ENCODE results near the gene PNPLA5.

Gene PNPLA5

GRCh38 chr22:43888740-43889139, 3.1 kb downstream of the PNPLA5 start:
- Histone ChIP-seq H3K27ac (ENCODE audit: low read depth, low read length, severe bottlenecking) (no peak overlapping the region), H3K4me3 (ENCODE audit: extremely low read depth, insufficient read depth, low read length, poor library complexity, severe bottlenecking) (no peak overlapping the region), H3K4me1 (ENCODE audit: control insufficient read depth, insufficient read depth, low read length, poor library complexity, severe bottlenecking) (peaks cover 7% of the 10 kb centered on the region), H3K9me3 (ENCODE audit: control insufficient read depth, low read length) (no peaks in the 10 kb centered on the region), H3K36me3 (ENCODE audit: control insufficient read depth, insufficient read depth, low read length) (no peaks in the 10 kb centered on the region)
- 83 to 100% methylated on average over 3 of the region's 4 CpGs for WGBS, 2 experiments (ENCODE audit: insufficient coverage in 2 of 2)

- WGBS, 2 experiments (ENCODE audit: insufficient coverage in 2 of 2), result 86 to 95% methylated on average over 3 to 4 of the region's 4 CpGs
- H3K4me3 ChIP-seq (ENCODE audit: extremely low read depth, insufficient read depth, low read length, poor library complexity, severe bottlenecking), result no peak overlapping the region
- H3K36me3 ChIP-seq (ENCODE audit: control insufficient read depth, insufficient read depth, low read length), result no peaks in the 10 kb centered on the region
- no peak overlapping the region for H3K27ac ChIP-seq (ENCODE audit: low read depth, low read length, severe bottlenecking)
- no peaks in the 10 kb centered on the region for H3K9me3 ChIP-seq (ENCODE audit: control insufficient read depth, low read length)
- peaks cover 7% of the 10 kb centered on the region for H3K4me1 ChIP-seq (ENCODE audit: control insufficient read depth, insufficient read depth, low read length, poor library complexity, severe bottlenecking)
Measured at GRCh38 chr22:43887391-43887790, 4.4 kb downstream of the PNPLA5 start.

DNA sequence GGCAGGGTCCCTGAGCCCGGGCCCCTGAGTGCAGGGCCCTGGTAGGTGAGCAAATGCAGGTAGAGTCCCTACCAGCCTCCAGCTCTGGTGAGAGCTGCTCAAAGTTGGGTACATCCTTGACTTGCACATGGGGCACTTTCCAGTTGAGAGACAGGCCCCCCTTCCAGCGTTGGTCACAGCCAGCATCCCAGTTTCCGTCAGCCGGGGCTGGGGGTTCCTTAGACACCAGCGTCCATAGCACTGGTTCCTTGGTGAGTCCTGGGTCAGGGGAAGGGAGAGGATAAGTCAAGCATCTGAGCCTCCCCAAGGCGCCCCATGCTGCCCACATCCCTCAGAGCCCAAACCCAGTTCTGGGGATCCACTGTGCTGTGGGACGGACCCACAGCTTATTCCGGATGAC, 5.6 kb downstream of the PNPLA5 start:
- Histone ChIP-seq H3K4me3 (ENCODE audit: extremely low read depth, insufficient read depth, low read length, poor library complexity, severe bottlenecking) (no peak overlapping the region), H3K4me1 (ENCODE audit: control insufficient read depth, insufficient read depth, low read length, poor library complexity, severe bottlenecking) (peaks cover 3% of the 10 kb centered on the region), H3K27ac (ENCODE audit: low read depth, low read length, severe bottlenecking) (no peak overlapping the region), H3K9me3 (ENCODE audit: control insufficient read depth, low read length) (no peaks in the 10 kb centered on the region), H3K36me3 (ENCODE audit: control insufficient read depth, insufficient read depth, low read length) (no peaks in the 10 kb centered on the region)
- WGBS, 2 experiments (ENCODE audit: insufficient coverage in 2 of 2), result 88 to 97% methylated on average over 4 of the region's 8 CpGs

- Histone ChIP-seq H3K4me3 (ENCODE audit: extremely low read depth, insufficient read depth, low read length, poor library complexity, severe bottlenecking) (no peak overlapping the region), H3K4me1 (ENCODE audit: control insufficient read depth, insufficient read depth, low read length, poor library complexity, severe bottlenecking) (no peaks in the 10 kb centered on the region), H3K9me3 (ENCODE audit: control insufficient read depth, low read length) (no peaks in the 10 kb centered on the region), H3K27ac (ENCODE audit: low read depth, low read length, severe bottlenecking) (no peak overlapping the region), H3K36me3 (ENCODE audit: control insufficient read depth, insufficient read depth, low read length) (no peaks in the 10 kb centered on the region)
- WGBS, 2 experiments (ENCODE audit: insufficient coverage in 2 of 2), result 89 to 96% methylated on average over 3 to 5 of the region's 6 CpGs
Measured at GRCh38 chr22:43885786-43886185, 6.0 kb downstream of the PNPLA5 start.

DNA sequence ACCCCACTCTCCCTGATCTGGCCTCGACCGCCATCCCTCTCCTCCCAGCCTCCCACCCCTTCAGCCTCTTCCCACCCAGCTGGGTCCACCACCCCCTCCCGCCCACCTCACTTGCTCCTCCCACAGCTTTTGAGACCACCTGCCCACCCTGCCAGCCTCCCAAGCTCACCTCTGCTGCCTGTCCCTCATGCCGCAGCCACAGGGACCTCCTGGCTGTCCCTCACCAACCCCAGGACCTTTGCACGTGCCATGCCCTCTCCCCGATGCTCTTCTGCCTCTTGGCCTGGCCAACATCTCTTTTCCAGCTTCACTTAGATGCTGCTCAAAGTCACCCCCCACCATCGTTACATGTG, 6.5 kb downstream of the PNPLA5 start:
- Histone ChIP-seq H3K36me3 (ENCODE audit: control insufficient read depth, insufficient read depth, low read length) (no peaks in the 10 kb centered on the region), H3K9me3 (ENCODE audit: control insufficient read depth, low read length) (no peaks in the 10 kb centered on the region), H3K4me1 (ENCODE audit: control insufficient read depth, insufficient read depth, low read length, poor library complexity, severe bottlenecking) (no peaks in the 10 kb centered on the region), H3K27ac (ENCODE audit: low read depth, low read length, severe bottlenecking) (no peak overlapping the region), H3K4me3 (ENCODE audit: extremely low read depth, insufficient read depth, low read length, poor library complexity, severe bottlenecking) (no peak overlapping the region)
- 59 to 68% methylated on average over 6 of the region's 7 CpGs for WGBS, 2 experiments (ENCODE audit: insufficient coverage in 2 of 2)

DNA sequence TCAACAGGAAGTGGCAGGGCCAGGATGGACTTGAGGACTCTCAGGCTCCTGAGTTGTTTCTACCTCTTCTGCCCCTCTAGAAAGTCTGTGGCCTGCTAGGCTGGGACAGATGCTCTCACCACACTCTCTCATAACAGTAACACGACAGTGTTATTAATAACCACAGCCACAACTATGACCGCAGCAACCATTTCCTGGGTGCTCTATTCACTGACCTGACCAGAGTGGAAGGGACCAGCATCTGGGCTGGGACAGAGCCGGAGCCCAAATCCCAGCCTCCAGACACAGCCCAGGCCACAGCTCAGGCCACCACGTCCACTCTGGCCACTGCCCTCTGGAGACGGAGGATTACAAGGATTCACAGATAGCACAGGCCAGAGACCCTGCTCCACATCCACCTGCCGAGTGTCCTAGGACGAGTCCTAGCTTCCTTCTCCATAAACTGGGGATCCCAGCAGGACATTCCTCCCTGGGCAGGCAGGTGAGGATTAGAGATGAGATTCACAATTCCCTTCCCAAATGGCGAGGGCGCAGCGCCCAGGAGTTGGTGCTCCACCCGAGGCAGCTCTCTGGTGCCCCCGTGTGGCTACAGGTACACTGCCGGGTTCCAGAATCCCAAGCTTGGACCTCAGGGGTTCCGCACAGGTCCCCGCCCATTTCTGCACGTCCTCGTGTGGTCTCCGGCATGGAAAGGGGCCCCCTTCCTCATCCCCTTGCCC, 7.1 kb downstream of the PNPLA5 start:
- 36 to 48% methylated on average over 11 to 15 of the region's 18 CpGs for WGBS, 2 experiments (ENCODE audit: insufficient coverage in 2 of 2)
- H3K9me3 ChIP-seq (ENCODE audit: control insufficient read depth, low read length), result no peaks in the 10 kb centered on the region

DNA sequence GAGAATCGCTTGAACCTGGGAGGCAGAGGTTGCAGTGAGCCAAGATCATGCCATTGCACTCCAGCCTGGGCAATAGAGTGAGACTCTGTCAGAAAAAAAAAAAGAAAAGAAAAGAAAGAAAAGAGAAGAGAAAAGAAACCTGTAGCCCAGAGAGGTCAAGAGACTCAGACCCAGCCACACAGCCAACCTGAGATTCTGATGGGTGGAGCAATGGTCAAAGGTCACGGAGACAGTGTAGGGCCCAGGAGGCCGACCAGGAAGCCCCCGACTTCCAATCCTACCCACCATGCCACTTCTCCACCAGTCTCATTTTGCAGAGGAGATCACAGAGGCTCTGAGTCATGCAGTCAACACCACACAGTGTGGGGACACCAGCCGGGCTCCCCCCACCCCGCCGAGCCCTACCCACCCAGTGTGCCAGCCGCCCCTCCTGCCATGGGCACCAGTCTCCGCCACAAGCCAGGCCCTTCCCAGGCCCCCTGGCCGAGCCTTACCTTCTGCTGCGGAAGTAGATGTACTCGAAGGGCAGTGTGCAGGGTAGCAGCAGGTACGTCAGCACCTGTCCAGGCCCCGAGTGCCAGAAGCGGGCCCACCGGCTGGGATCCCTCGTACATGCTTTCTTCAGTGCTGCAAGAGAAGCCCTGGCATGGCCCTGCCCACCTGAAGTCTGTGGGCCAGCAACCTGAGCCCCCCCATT, 7.9 kb downstream of the PNPLA5 start:
- no peaks in the 10 kb centered on the region for H3K4me1 ChIP-seq (ENCODE audit: control insufficient read depth, insufficient read depth, low read length, poor library complexity, severe bottlenecking)
- no peak overlapping the region for H3K4me3 ChIP-seq (ENCODE audit: extremely low read depth, insufficient read depth, low read length, poor library complexity, severe bottlenecking)
- no peak overlapping the region for H3K27ac ChIP-seq (ENCODE audit: low read depth, low read length, severe bottlenecking)
- no peaks in the 10 kb centered on the region for H3K9me3 ChIP-seq (ENCODE audit: control insufficient read depth, low read length)
- no peaks in the 10 kb centered on the region for H3K36me3 ChIP-seq (ENCODE audit: control insufficient read depth, insufficient read depth, low read length)
- 94% methylated on average over 11 to 16 of the region's 17 CpGs for WGBS, 2 experiments (ENCODE audit: insufficient coverage in 2 of 2)

More for the DNA sequence above, 7.1 kb downstream of the PNPLA5 start:
- H3K4me1 ChIP-seq (ENCODE audit: control insufficient read depth, insufficient read depth, low read length, poor library complexity, severe bottlenecking), result no peaks in the 10 kb centered on the region
- no peak overlapping the region for H3K27ac ChIP-seq (ENCODE audit: low read depth, low read length, severe bottlenecking)
- no peak overlapping the region for H3K4me3 ChIP-seq (ENCODE audit: extremely low read depth, insufficient read depth, low read length, poor library complexity, severe bottlenecking)
- no peaks in the 10 kb centered on the region for H3K36me3 ChIP-seq (ENCODE audit: control insufficient read depth, insufficient read depth, low read length)

GRCh38 chr22:43883012-43883661, 8.7 kb downstream of the PNPLA5 start:
- Histone ChIP-seq H3K9me3 (ENCODE audit: control insufficient read depth, low read length) (no peaks in the 10 kb centered on the region), H3K4me1 (ENCODE audit: control insufficient read depth, insufficient read depth, low read length, poor library complexity, severe bottlenecking) (no peaks in the 10 kb centered on the region), H3K36me3 (ENCODE audit: control insufficient read depth, insufficient read depth, low read length) (no peaks in the 10 kb centered on the region), H3K27ac (ENCODE audit: low read depth, low read length, severe bottlenecking) (no peak overlapping the region), H3K4me3 (ENCODE audit: extremely low read depth, insufficient read depth, low read length, poor library complexity, severe bottlenecking) (no peak overlapping the region)
- 38 to 42% methylated on average over 9 to 12 of the region's 14 CpGs for WGBS, 2 experiments (ENCODE audit: insufficient coverage in 2 of 2)

DNA sequence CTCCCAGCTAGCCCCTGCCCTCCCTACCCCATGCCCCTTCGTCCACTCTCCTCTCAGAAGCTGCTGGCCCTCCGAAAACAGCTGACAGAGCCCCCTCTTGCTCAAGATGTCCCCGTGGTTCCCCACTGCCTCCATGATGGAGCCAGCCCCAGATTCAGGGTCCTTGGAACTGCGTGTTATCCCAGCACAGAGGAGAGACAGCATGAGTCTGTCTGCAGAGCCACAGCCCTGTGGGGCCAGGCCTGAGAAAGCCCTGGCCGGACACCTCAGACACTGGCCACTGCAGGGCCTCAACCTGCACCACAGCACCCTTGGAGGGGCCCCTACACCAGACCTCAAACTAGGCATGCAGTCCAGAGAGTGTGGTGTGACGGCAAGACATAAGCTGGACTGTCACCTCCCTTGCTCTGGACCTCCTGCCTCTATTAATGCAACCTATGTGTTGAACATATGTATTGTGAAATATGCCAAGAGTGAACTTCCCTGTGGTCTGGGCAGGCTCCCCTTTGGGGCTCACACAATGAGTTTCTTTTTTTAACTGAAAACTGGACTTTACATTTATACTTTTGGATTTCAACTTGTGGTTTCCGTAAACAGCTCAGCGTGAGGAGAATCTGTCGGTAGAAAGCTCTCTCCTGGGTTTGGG, 9.6 kb downstream of the PNPLA5 start:
- Histone ChIP-seq H3K4me3 (ENCODE audit: extremely low read depth, insufficient read depth, low read length, poor library complexity, severe bottlenecking) (no peak overlapping the region), H3K4me1 (ENCODE audit: control insufficient read depth, insufficient read depth, low read length, poor library complexity, severe bottlenecking) (no peaks in the 10 kb centered on the region), H3K27ac (ENCODE audit: low read depth, low read length, severe bottlenecking) (no peak overlapping the region), H3K36me3 (ENCODE audit: control insufficient read depth, insufficient read depth, low read length) (no peaks in the 10 kb centered on the region), H3K9me3 (ENCODE audit: control insufficient read depth, low read length) (no peaks in the 10 kb centered on the region)
- whole genome bisulfite sequencing, 2 experiments (ENCODE audit: insufficient coverage in 2 of 2), result 88 to 92% methylated on average over 8 of the region's 9 CpGs

DNA sequence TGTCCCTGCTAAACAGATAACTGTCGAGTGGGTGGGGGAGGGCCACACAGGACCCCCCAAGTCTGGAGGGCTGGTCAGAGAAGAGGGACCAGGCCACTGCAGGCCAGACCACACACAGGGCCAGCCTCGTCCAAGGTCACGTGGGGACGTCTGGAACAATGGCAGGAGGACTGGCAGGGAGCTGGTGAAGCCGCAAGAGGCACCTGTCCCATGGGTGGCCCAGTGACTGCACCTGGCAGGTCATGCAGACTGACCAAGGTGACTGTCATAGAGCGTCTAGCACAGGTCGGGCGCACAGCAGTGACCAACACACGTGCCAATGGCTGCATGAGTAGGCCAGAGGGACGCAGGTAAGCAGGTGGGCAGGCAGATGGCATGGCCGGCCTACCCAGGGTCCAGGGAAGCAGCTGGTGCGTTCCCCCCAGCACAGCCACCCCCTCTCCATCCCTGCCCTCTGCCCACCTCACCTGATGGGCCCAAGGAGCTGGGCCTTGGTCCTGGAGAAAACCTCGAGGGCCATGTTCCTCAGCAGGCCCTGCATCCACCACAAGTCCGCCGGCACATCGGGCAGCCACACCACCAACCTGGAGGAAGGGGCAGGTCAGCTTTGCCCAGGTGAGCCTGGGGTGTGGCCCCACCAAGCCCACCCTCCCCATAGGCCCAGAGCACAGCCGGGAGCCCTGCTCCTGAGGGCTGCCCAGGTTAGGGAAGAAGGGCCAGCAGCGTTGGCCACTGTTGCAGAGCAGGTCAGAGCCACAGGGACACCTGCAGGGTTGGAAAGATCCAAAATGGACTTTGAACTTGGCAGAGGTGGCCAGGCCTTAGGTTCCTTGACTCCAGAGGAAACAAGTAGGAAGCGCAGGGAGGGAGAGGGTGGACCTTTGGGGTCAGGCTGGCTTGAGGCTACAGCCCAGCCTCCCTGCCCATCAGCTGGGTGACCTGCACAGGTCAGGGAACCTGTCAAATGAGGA, 10.4 kb downstream of the PNPLA5 start:
- no peak overlapping the region for H3K4me3 ChIP-seq (ENCODE audit: extremely low read depth, insufficient read depth, low read length, poor library complexity, severe bottlenecking)
- H3K36me3 ChIP-seq (ENCODE audit: control insufficient read depth, insufficient read depth, low read length), result no peaks in the 10 kb centered on the region
- H3K4me1 ChIP-seq (ENCODE audit: control insufficient read depth, insufficient read depth, low read length, poor library complexity, severe bottlenecking), result no peaks in the 10 kb centered on the region
- H3K27ac ChIP-seq (ENCODE audit: low read depth, low read length, severe bottlenecking), result no peak overlapping the region
- 90% methylated on average over 17 of the region's 19 CpGs for WGBS, 2 experiments (ENCODE audit: insufficient coverage in 2 of 2)
- no peaks in the 10 kb centered on the region for H3K9me3 ChIP-seq (ENCODE audit: control insufficient read depth, low read length)
